ENCODE data around the gene ARL14.

GRCh38 chr3:160684368-160684740 is 7.4 kb downstream of the ARL14 start:
- TF ChIP-seq YY1 (IDR thresholded peaks at IDR 0.05; ENCODE audit: insufficient read depth, insufficient read length) = no peak
- TF ChIP-seq SUZ12 (IDR thresholded peaks at IDR 0.05; ENCODE audit: extremely low read depth, insufficient read depth, insufficient read length) = no peak

All from NT2/D1 (cell line).